CD4-positive, CD25-positive, alpha-beta regulatory T cell (primary cell): Measurements from ENCODE around the gene PTPN13. TPM values are rescaled to one million over a fixed set of nuclear protein-coding genes. Genes with fewer than 3 reads are reported as not detected.

Experiments used
- ATAC-seq, 2 donors: fragments of 150-1000 bp; cut with Tn5 transposase; one replicate each; pipeline ENCODE4 v1.10.0; 2021; ENCODE audit warnings: low read depth in 2 of 2, moderate number of reproducible peaks in 2 of 2, moderate library complexity in 1 of 2
- DNase-seq, 3 donors: peaks; one replicate each; pipeline versions ENCODE4 v3.0.0 to v3.0.0-alpha.2; 2012 to 2022; ENCODE audit warnings: mixed read lengths in 1 of 3
- H3K27ac ChIP-seq: one replicate; pipeline ENCODE4 v1.7.0; 2013; ENCODE audit warnings: mild to moderate bottlenecking, low read length; ENCODE audit not compliant: insufficient read depth, poor library complexity, severe bottlenecking
- H3K27me3 ChIP-seq: one replicate; pipeline ENCODE4 v1.7.0; 2013; ENCODE audit warnings: low read length; ENCODE audit not compliant: control insufficient read depth, insufficient read depth
- H3K36me3 ChIP-seq: one replicate; pipeline ENCODE4 v1.7.0; 2013; ENCODE audit warnings: mild to moderate bottlenecking, low read length, moderate library complexity; ENCODE audit not compliant: control insufficient read depth, insufficient read depth
- H3K4me1 ChIP-seq: 2 replicates; pipeline ENCODE4 v1.7.0; 2013; ENCODE audit warnings: mild to moderate bottlenecking, low read length; ENCODE audit not compliant: insufficient read depth, control insufficient read depth, poor library complexity, severe bottlenecking
- H3K4me3 ChIP-seq: one replicate; pipeline ENCODE4 v1.7.0; 2013; ENCODE audit warnings: low read depth, mild to moderate bottlenecking, low read length, moderate library complexity
- H3K9me3 ChIP-seq, 2 experiments: 1 replicate in 1 of 2; 2 replicates in 1 of 2; pipeline ENCODE4 v1.7.0; 2013; ENCODE audit warnings: low read length in 2 of 2, mild to moderate bottlenecking in 1 of 2, moderate library complexity in 1 of 2; ENCODE audit not compliant: control insufficient read depth in 2 of 2
- H3K27ac Mint-ChIP-seq, 3 donors: one replicate each; pipeline ENCODE4 v1.8.0; 2020 to 2022; ENCODE audit warnings: mild to moderate bottlenecking in 3 of 3, mixed read lengths in 3 of 3, moderate library complexity in 2 of 3
- H3K27me3 Mint-ChIP-seq: one replicate; pipeline ENCODE4 v1.8.0; 2022; ENCODE audit warnings: mild to moderate bottlenecking, mixed read lengths
- H3K36me3 Mint-ChIP-seq: one replicate; pipeline ENCODE4 v1.8.0; 2020; ENCODE audit warnings: mixed read lengths
- H3K4me1 Mint-ChIP-seq, 4 donors: one replicate each; pipeline ENCODE4 v1.8.0; 2020 to 2022; ENCODE audit warnings: mixed read lengths in 4 of 4, mild to moderate bottlenecking in 1 of 4
- H3K4me3 Mint-ChIP-seq, 4 donors: one replicate each; pipeline ENCODE4 v1.8.0; 2020 to 2022; ENCODE audit warnings: mild to moderate bottlenecking in 4 of 4, mixed read lengths in 4 of 4, moderate library complexity in 3 of 4
- H3K9me3 Mint-ChIP-seq, 7 donors: one replicate each; pipeline ENCODE4 v1.8.0; 2020 to 2022; ENCODE audit warnings: mixed read lengths in 7 of 7, mild to moderate bottlenecking in 3 of 7, moderate library complexity in 2 of 7
- polyA plus RNA-seq, 4 donors: library from polyadenylated mRNA; unstranded; fragments of 300-500 nt; fragmentation: Illumina TruSeq; gene quantifications; one replicate each; pipeline ENCODE4 v1.2.3, GENCODE V29; 2021
- total RNA-seq: library from RNA; stranded (reverse); gene quantifications from one replicate; pipeline ENCODE4 v1.2.3, GENCODE V29; 2022

PTPN13 gene
- total and polyA plus RNA-seq, 5 donors from 2014 or later, result 0.15 to 4.6 (median 0.20) TPM; not detected in 1

- Histone ChIP-seq H3K4me1 (no peaks in the 10 kb centered on the region), H3K9me3 (no peaks in the 10 kb centered on the region), H3K27ac (no peak overlapping the region), H3K36me3 (no peaks in the 10 kb centered on the region), H3K4me3 (no peak overlapping the region), H3K27me3 (peaks cover 2% of the 10 kb centered on the region)
- peaks cover 0 to 5% (median 1%) of the 10 kb centered on the region in 4 donors for H3K4me1 Mint-ChIP-seq
- ATAC-seq, result no peak
- H3K9me3 Mint-ChIP-seq, result peaks cover 0 to 4% (median 0%) of the 10 kb centered on the region in 7 donors
- H3K36me3 Mint-ChIP-seq, result no peaks in the 10 kb centered on the region
- H3K4me3 Mint-ChIP-seq, result no peak overlapping the region
- no peak for DNase-seq
- H3K27me3 Mint-ChIP-seq, result peaks cover 5% of the 10 kb centered on the region
- H3K27ac Mint-ChIP-seq, result no peak overlapping the region
Measured at GRCh38 chr4:86558258-86558657, 35.9 kb upstream of the PTPN13 start.

- Mint-ChIP-seq H3K36me3 (no peaks in the 10 kb centered on the region), H3K27me3 (peaks cover 5% of the 10 kb centered on the region), H3K27ac (no peak overlapping the region), H3K9me3 (peaks cover 0 to 4% (median 0%) of the 10 kb centered on the region in 7 donors), H3K4me3 (no peak overlapping the region), H3K4me1 (peaks cover 0 to 5% (median 1%) of the 10 kb centered on the region in 4 donors)
- Histone ChIP-seq H3K4me3 (no peak overlapping the region), H3K27ac (no peak overlapping the region), H3K36me3 (no peaks in the 10 kb centered on the region), H3K9me3 (no peaks in the 10 kb centered on the region), H3K27me3 (peaks cover 2% of the 10 kb centered on the region), H3K4me1 (no peaks in the 10 kb centered on the region)
- DNase-seq, result no peak
- ATAC-seq, result no peak
Measured at GRCh38 chr4:86558797-86559196, 35.3 kb upstream of the PTPN13 start.

GRCh38 chr4:86560447-86560846 is 33.7 kb upstream of the PTPN13 start:
- Histone ChIP-seq H3K27ac (no peak overlapping the region), H3K27me3 (peaks cover 2% of the 10 kb centered on the region), H3K36me3 (no peaks in the 10 kb centered on the region), H3K4me3 (no peak overlapping the region), H3K4me1 (no peaks in the 10 kb centered on the region), H3K9me3 (no peaks in the 10 kb centered on the region)
- Mint-ChIP-seq H3K4me3 (no peak overlapping the region), H3K27me3 (peaks cover 5% of the 10 kb centered on the region), H3K9me3 (peaks cover 0 to 4% (median 0%) of the 10 kb centered on the region in 7 donors), H3K27ac (no peak overlapping the region), H3K4me1 (peaks cover 0 to 5% (median 1%) of the 10 kb centered on the region in 4 donors), H3K36me3 (no peaks in the 10 kb centered on the region)
- ATAC-seq, result no peak
- no peak for DNase-seq

GRCh38 chr4:86561256-86561655 is 32.9 kb upstream of the PTPN13 start:
- Histone ChIP-seq H3K4me1 (no peaks in the 10 kb centered on the region), H3K27ac (no peak overlapping the region), H3K27me3 (peaks cover 2% of the 10 kb centered on the region), H3K36me3 (no peaks in the 10 kb centered on the region), H3K4me3 (no peak overlapping the region), H3K9me3 (no peaks in the 10 kb centered on the region)
- Mint-ChIP-seq H3K27ac (no peak overlapping the region), H3K9me3 (peaks cover 0 to 4% (median 0%) of the 10 kb centered on the region in 7 donors), H3K36me3 (no peaks in the 10 kb centered on the region), H3K4me1 (peaks cover 0 to 5% (median 1%) of the 10 kb centered on the region in 4 donors), H3K4me3 (no peak overlapping the region), H3K27me3 (peaks cover 10% of the 10 kb centered on the region)
- ATAC-seq, result no peak
- DNase-seq, result no peak

GRCh38 chr4:86563416-86563815 is 30.7 kb upstream of the PTPN13 start:
- no peaks in the 10 kb centered on the region for H3K36me3 Mint-ChIP-seq
- H3K27me3 Mint-ChIP-seq, result peaks cover 17% of the 10 kb centered on the region

GRCh38 chr4:86564795-86565194 is 29.3 kb upstream of the PTPN13 start:
- peaks cover 22% of the 10 kb centered on the region for H3K27me3 Mint-ChIP-seq
- no peaks in the 10 kb centered on the region for H3K36me3 Mint-ChIP-seq
- DNase-seq (no peak), ATAC-seq (no peak)
- H3K27me3 ChIP-seq, result no peaks in the 10 kb centered on the region
- H3K27ac ChIP-seq, result no peak overlapping the region
- H3K27ac Mint-ChIP-seq, result no peak overlapping the region
- no peak overlapping the region for H3K4me3 ChIP-seq
- H3K9me3 ChIP-seq, result no peaks in the 10 kb centered on the region
- no peaks in the 10 kb centered on the region for H3K36me3 ChIP-seq
- H3K4me1 Mint-ChIP-seq, result no peaks in the 10 kb centered on the region
- no peaks in the 10 kb centered on the region for H3K4me1 ChIP-seq
- no peak overlapping the region for H3K4me3 Mint-ChIP-seq
- H3K9me3 Mint-ChIP-seq, result peaks cover 0 to 4% (median 0%) of the 10 kb centered on the region in 7 donors

More at GRCh38 chr4:86563416-86563815, 30.7 kb upstream of the PTPN13 start:
- Histone ChIP-seq H3K27ac (no peak overlapping the region), H3K4me3 (no peak overlapping the region), H3K4me1 (no peaks in the 10 kb centered on the region), H3K36me3 (no peaks in the 10 kb centered on the region), H3K9me3 (no peaks in the 10 kb centered on the region), H3K27me3 (no peaks in the 10 kb centered on the region)
- DNase-seq (no peak), ATAC-seq (no peak)
- no peaks in the 10 kb centered on the region for H3K4me1 Mint-ChIP-seq
- no peak overlapping the region for H3K4me3 Mint-ChIP-seq
- peaks cover 0 to 4% (median 0%) of the 10 kb centered on the region in 7 donors for H3K9me3 Mint-ChIP-seq
- H3K27ac Mint-ChIP-seq, result no peak overlapping the region

- Histone ChIP-seq H3K36me3 (no peaks in the 10 kb centered on the region), H3K9me3 (no peaks in the 10 kb centered on the region), H3K4me1 (no peaks in the 10 kb centered on the region), H3K27ac (no peak overlapping the region), H3K27me3 (no peaks in the 10 kb centered on the region), H3K4me3 (no peak overlapping the region)
- Mint-ChIP-seq H3K4me3 (no peak overlapping the region), H3K4me1 (no peaks in the 10 kb centered on the region), H3K9me3 (peaks cover 0 to 4% (median 0%) of the 10 kb centered on the region in 7 donors), H3K27me3 (peaks cover 22% of the 10 kb centered on the region), H3K36me3 (no peaks in the 10 kb centered on the region), H3K27ac (no peak overlapping the region)
- DNase-seq (no peak), ATAC-seq (no peak)
Measured at GRCh38 chr4:86565651-86566050, 28.5 kb upstream of the PTPN13 start.

GRCh38 chr4:86569103-86569870 is 24.8 kb upstream of the PTPN13 start:
- H3K4me3 ChIP-seq, result no peak overlapping the region
- no peaks in the 10 kb centered on the region for H3K4me1 ChIP-seq
- DNase-seq, result no peak
- Mint-ChIP-seq H3K9me3 (peaks cover 0 to 1% (median 0%) of the 10 kb centered on the region in 7 donors), H3K36me3 (no peaks in the 10 kb centered on the region), H3K27me3 (peaks cover 17% of the 10 kb centered on the region), H3K4me3 (peak overlapping the region in 1 of 4 donors; percentile 51), H3K27ac (no peak overlapping the region), H3K4me1 (no peaks in the 10 kb centered on the region)
- ATAC-seq, result no peak
- H3K36me3 ChIP-seq, result no peaks in the 10 kb centered on the region
- no peak overlapping the region for H3K27ac ChIP-seq
- no peaks in the 10 kb centered on the region for H3K27me3 ChIP-seq
- H3K9me3 ChIP-seq, result no peaks in the 10 kb centered on the region
